GM10248 (cell line): ENCODE measurements around the gene ERVK3-1.

Experiments used
- CTCF ChIA-PET: fragments of 300-600 bp; sonication (Branson Sonifier 250); formaldehyde crosslinking; extraction: SDS; loops from one replicate; lab custom pipeline; 2021; ENCODE audit warnings: antibody characterized with exemption; lab: Yijun Ruan, JAX
- POLR2A ChIA-PET: fragments of 350-650 bp; sonication (Branson Sonifier 250); formaldehyde crosslinking; extraction: SDS; loops from one replicate; lab custom pipeline; 2020; ENCODE audit warnings: antibody characterized with exemption; lab: Yijun Ruan, JAX
- DNase-seq: peaks from one replicate; pipeline ENCODE4 v3.0.0; 2012; ENCODE audit errors: extremely low spot score
- TF ChIP-seq, protein P1 (sequence below): IDR thresholded peaks from 2 replicates; pipeline ENCODE4 v1.5.1; 2012; ENCODE audit warnings: mild to moderate bottlenecking, low read depth; ENCODE audit errors: extremely low read depth, missing control alignments, control extremely low read depth

ERVK3-1 gene

DNA sequence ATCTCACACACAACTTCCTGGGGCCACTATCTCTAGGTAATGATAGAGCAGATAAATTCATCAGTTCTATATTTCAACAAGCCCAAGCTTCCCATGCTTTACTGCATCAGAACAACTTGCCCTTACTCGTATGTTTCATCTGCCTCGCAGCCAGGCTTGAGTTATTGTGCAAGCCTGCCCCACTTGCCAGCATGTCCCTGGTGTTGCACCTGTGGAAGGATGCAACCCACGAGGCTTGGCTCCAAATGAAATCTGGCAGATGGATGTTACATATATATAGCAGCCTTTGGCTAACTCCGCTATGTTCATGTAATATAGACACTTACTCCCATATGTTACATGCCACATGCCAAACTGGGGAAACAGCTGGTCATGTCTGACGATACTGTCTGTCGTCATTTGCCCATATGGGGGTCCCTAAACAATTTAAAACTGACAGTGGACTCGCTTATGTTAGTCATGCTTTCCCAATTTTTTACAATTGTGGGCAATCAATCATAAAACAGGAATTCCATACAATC, 6.2 kb downstream of the ERVK3-1 start:
- POLR2A ChIA-PET, result no interaction called here
- CTCF ChIA-PET, result interaction anchor here (0.8 to 1.4 kb wide), 3 partner anchors 10 to 36 kb away, joined by 3 to 4 read pairs (median 3); no protein-coding TSS in a partner anchor
- TF ChIP-seq, protein P1, sequence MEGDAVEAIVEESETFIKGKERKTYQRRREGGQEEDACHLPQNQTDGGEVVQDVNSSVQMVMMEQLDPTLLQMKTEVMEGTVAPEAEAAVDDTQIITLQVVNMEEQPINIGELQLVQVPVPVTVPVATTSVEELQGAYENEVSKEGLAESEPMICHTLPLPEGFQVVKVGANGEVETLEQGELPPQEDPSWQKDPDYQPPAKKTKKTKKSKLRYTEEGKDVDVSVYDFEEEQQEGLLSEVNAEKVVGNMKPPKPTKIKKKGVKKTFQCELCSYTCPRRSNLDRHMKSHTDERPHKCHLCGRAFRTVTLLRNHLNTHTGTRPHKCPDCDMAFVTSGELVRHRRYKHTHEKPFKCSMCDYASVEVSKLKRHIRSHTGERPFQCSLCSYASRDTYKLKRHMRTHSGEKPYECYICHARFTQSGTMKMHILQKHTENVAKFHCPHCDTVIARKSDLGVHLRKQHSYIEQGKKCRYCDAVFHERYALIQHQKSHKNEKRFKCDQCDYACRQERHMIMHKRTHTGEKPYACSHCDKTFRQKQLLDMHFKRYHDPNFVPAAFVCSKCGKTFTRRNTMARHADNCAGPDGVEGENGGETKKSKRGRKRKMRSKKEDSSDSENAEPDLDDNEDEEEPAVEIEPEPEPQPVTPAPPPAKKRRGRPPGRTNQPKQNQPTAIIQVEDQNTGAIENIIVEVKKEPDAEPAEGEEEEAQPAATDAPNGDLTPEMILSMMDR, result no peak
- no peak for DNase-seq

- CTCF ChIA-PET, result no interaction called here
- POLR2A ChIA-PET, result no interaction called here
- no peak for DNase-seq
- TF ChIP-seq, protein P1, result no peak
These were observed 10.4 kb downstream of the ERVK3-1 start for GRCh38 chr19:58315580-58315979.

- TF ChIP-seq, protein P1, result no peak
- no peak for DNase-seq
- CTCF ChIA-PET, result interaction anchor here (0.8 to 1.2 kb wide), 3 partner anchors 9 to 65 kb away, joined by 3 to 5 read pairs (median 4); partner anchors contain the start of gene ZSCAN22
These were observed 12.4 kb downstream of the ERVK3-1 start for GRCh38 chr19:58317476-58318072.

GRCh38 chr19:58318297-58318696, 13.1 kb downstream of the ERVK3-1 start:
- no peak for DNase-seq
- TF ChIP-seq, protein P1, result no peak
- CTCF ChIA-PET, result interaction anchor here (1.0 to 1.2 kb wide), 2 partner anchors 8 to 9 kb away, joined by 4 read pairs; partner anchors contain the start of gene ZSCAN22
- POLR2A ChIA-PET, result interaction anchor here (0.9 kb wide), 1 partner anchor 8 kb away, joined by 4 read pairs; the partner anchor contains the start of gene ZSCAN22

More at GRCh38 chr19:58317476-58318072, 12.4 kb downstream of the ERVK3-1 start:
- POLR2A ChIA-PET, result interaction anchor here (0.6 kb wide), 2 partner anchors 8 to 1035 kb away, joined by 3 read pairs; no protein-coding TSS in a partner anchor

DNA sequence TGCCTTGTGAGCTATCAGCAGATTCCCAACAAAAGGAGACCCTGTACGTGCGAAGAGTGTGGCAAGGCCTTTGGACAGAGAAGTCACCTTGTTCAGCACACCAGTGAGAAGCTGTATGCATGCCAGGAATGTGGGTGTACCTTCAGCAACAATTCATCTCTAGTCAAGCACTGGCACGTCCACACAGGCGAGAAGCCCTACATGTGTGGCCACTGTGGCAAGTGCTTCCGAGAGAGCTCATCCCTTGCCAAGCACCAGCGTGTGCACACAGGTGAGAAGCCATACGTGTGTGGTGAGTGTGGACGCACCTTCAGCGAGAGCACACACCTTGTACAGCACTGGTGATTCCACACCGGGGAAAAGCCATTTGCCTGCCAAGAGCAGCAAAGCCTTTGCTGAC, 14.1 kb downstream of the ERVK3-1 start:
- TF ChIP-seq, protein P1, result no peak
- CTCF ChIA-PET, result interaction anchor here (1.0 kb wide), 1 partner anchor 10 kb away, joined by 4 read pairs; no protein-coding TSS in a partner anchor
- POLR2A ChIA-PET, result interaction anchor here (0.9 kb wide), 1 partner anchor 7 kb away, joined by 4 read pairs; the partner anchor contains the start of gene ZSCAN22
- DNase-seq, result no peak

- TF ChIP-seq, protein P1, result no peak
- POLR2A ChIA-PET, result interaction anchor here (0.6 kb wide), 1 partner anchor 8 kb away, joined by 3 read pairs; no protein-coding TSS in a partner anchor
- no peak for DNase-seq
- CTCF ChIA-PET, result interaction anchor here (0.9 to 2.6 kb wide), 3 partner anchors 19 to 195 kb away, joined by 5 to 7 read pairs (median 5); partner anchors contain the start of genes ZBTB45 and ZNF497
These were observed 20.3 kb downstream of the ERVK3-1 start for GRCh38 chr19:58325311-58326022.
